Chondrocyte (in vitro differentiated cells): ENCODE results near the gene OSBPL9. TPM values are rescaled to one million over a fixed set of nuclear protein-coding genes. Genes with fewer than 3 reads are reported as not detected.

Experiments
- DNase-seq: peaks from one replicate; pipeline ENCODE4 v3.0.0; 2021; ENCODE audit warnings: mixed read lengths, low spot score
- H3K27ac Mint-ChIP-seq: one replicate; pipeline ENCODE4 v1.8.0; 2021; ENCODE audit warnings: mild to moderate bottlenecking, moderate library complexity, mixed read lengths; ENCODE audit not compliant: unreplicated experiment
- H3K27me3 Mint-ChIP-seq: 2 replicates; pipeline ENCODE4 v1.8.0; 2021; ENCODE audit warnings: low read depth, mixed read lengths
- H3K36me3 Mint-ChIP-seq: 2 replicates; pipeline ENCODE4 v1.8.0; 2021; ENCODE audit warnings: low read depth, mixed read lengths
- H3K4me1 Mint-ChIP-seq: 2 replicates; pipeline ENCODE4 v1.8.0; 2021; ENCODE audit warnings: low read depth, mild to moderate bottlenecking, mixed read lengths
- H3K4me3 Mint-ChIP-seq: one replicate; pipeline ENCODE4 v1.8.0; 2021; ENCODE audit warnings: mild to moderate bottlenecking, moderate library complexity, mixed read lengths; ENCODE audit not compliant: unreplicated experiment
- H3K9me3 Mint-ChIP-seq: 2 replicates; pipeline ENCODE4 v1.8.0; 2021; ENCODE audit warnings: low read depth, mixed read lengths
- CTCF ChIP-seq: fragments of 200-600 bp; sonication (generic); IDR thresholded peaks from 2 replicates; pipeline ENCODE4 v1.5.0; 2021; ENCODE audit warnings: antibody characterized with exemption, mild to moderate bottlenecking, moderate library complexity
- total RNA-seq: library from RNA; stranded (reverse); gene quantifications from 3 replicates; pipeline ENCODE4 v1.2.1, GENCODE V29; 2021

OSBPL9 gene
- total RNA-seq, 1 donor from 2014 or later, result 186 TPM

- Mint-ChIP-seq H3K36me3 (peaks cover 2% of the 10 kb centered on the region), H3K4me1 (peaks cover 93% of the 10 kb centered on the region), H3K27ac (peak overlapping the region; percentile 73), H3K9me3 (no peaks in the 10 kb centered on the region), H3K27me3 (no peaks in the 10 kb centered on the region), H3K4me3 (no peak overlapping the region)
- TF ChIP-seq CTCF, result no peak
- no peak for DNase-seq
Observed at GRCh38 chr1:51663105-51663504, 46.2 kb downstream of the OSBPL9 start.

DNA sequence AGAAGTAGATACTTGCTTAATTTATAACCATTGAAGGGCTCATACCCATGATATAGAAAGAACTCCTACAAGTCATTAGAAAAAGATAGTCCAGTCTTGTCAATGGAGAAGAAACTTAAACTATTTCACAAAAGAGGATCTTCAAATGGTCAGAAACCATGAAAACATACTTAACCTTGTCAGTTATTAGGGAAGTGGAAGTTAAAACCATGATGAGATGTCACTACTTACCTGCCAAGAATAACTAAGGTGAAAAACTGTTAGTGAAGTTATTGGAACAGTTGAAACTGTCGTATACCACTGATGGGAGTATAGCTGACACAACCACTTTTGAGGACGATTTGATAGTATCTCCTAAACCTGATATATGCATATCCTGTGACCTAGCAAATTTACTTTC lies 46.8 kb downstream of the OSBPL9 start:
- H3K27ac Mint-ChIP-seq, result peak overlapping the region; percentile 73
- peaks cover 2% of the 10 kb centered on the region for H3K36me3 Mint-ChIP-seq
- no peak overlapping the region for H3K4me3 Mint-ChIP-seq
- peaks cover 88% of the 10 kb centered on the region for H3K4me1 Mint-ChIP-seq
- TF ChIP-seq CTCF, result no peak
- no peak for DNase-seq
- H3K27me3 Mint-ChIP-seq, result no peaks in the 10 kb centered on the region
- no peaks in the 10 kb centered on the region for H3K9me3 Mint-ChIP-seq

- H3K4me1 Mint-ChIP-seq, result peaks cover 86% of the 10 kb centered on the region
- no peak overlapping the region for H3K4me3 Mint-ChIP-seq
- no peaks in the 10 kb centered on the region for H3K9me3 Mint-ChIP-seq
- peak overlapping the region; percentile 79 for H3K27ac Mint-ChIP-seq
- no peaks in the 10 kb centered on the region for H3K27me3 Mint-ChIP-seq
- peaks cover 2% of the 10 kb centered on the region for H3K36me3 Mint-ChIP-seq
- TF ChIP-seq CTCF, result no peak
- DNase-seq, result no peak
Observed at GRCh38 chr1:51664421-51665240, 47.7 kb downstream of the OSBPL9 start.

- Mint-ChIP-seq H3K9me3 (no peaks in the 10 kb centered on the region), H3K36me3 (peaks cover 2% of the 10 kb centered on the region), H3K4me1 (peaks cover 77% of the 10 kb centered on the region), H3K27ac (peak overlapping the region; percentile 91), H3K27me3 (no peaks in the 10 kb centered on the region), H3K4me3 (no peak overlapping the region)
- TF ChIP-seq CTCF, result peak; percentile 3
- DNase-seq, result no peak
Observed at GRCh38 chr1:51666478-51666877, 49.6 kb downstream of the OSBPL9 start.

DNA sequence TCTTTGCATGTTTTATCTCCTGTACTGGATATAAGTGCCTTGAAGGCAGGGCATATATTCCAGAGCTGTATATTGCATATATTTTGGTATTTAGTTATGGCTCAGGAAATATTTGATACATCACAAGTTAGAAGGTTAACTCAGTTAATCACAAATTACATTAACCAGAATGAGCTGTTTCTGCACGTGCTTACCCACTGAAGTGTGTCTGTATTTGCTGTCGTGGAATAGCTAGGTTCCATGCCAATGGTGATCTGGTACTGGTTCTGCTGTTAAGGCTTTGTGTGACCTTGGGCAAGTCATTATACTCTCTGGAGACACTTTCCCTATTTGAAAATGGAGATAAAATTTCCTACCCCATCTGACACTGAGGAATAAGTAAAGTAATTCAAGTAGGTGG lies 50.7 kb downstream of the OSBPL9 start:
- H3K27ac Mint-ChIP-seq, result peak overlapping the region; percentile 91
- H3K36me3 Mint-ChIP-seq, result no peaks in the 10 kb centered on the region
- H3K4me3 Mint-ChIP-seq, result no peak overlapping the region
- no peaks in the 10 kb centered on the region for H3K27me3 Mint-ChIP-seq
- no peaks in the 10 kb centered on the region for H3K9me3 Mint-ChIP-seq
- no peak for TF ChIP-seq CTCF
- DNase-seq, result no peak
- H3K4me1 Mint-ChIP-seq, result peaks cover 68% of the 10 kb centered on the region
